GM21390 (cell line): ENCODE data around the gene AZU1.
"Not testable (repeated sequence)": the region's sequence is repeated elsewhere in the genome, so short reads cannot be mapped to it uniquely, and the experiment has no call there.

Source experiments
- ATAC-seq: cut with Tn5 transposase; IDR thresholded peaks from one replicate; pipeline ENCODE4 v1.9.1; 2021; ENCODE audit not compliant: unreplicated experiment

The AZU1 gene

DNA sequence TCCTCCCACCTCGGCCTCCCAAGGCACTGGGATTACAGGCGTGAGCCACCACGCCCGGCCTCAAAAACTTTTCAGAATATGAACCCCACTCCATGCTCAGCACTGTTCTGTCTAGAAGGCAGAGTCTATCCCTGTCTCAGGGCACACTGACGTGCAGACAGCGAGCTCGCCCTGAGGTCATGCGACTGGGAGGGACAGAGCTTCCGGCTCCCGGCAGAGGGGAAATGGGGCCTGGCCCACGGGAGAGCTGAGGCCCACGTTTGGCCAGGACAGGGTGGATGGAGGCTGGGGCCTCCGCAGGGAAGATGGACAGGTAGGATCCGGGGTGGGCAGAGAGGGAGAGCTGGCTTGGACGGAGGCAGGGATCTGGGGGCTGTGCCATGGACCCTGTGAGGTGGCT, 2.8 kb upstream of the AZU1 start:
- ATAC-seq = no peak

DNA sequence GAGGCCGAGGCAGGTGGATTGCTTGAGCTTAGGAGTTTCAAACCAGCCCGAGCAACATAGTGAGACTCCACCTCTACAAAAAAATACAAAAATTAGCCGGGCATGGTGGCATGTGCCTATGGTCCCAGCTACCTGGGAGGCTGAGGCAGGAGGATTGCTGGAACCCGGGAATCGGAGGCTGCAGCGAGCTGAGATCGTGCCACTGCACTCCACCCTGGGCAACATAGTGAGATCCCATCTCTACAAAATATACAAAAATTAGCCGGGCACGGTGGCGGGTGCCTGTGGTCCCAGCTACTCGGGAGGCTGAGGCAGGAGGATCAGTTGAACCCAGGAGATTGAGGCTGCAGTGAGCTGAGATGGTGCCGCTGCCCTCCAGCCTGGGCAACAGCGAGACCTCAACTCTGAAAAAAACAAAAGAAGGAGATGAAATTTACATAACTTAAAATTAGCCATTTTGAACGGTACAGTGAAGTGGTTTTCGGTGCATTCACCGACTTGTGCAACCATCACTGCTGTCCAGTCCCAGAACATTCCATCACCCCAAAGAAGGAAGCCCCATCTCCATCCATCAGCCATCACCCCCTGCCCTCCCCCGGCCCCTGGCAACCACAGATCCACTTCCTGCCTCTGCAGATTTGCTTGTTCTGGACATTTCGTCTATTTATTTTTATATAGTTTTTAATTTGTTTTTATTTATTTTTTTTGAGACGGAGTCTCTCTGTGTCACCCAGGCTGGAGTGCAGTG, 1.6 kb upstream of the AZU1 start:
- no peak for ATAC-seq

DNA sequence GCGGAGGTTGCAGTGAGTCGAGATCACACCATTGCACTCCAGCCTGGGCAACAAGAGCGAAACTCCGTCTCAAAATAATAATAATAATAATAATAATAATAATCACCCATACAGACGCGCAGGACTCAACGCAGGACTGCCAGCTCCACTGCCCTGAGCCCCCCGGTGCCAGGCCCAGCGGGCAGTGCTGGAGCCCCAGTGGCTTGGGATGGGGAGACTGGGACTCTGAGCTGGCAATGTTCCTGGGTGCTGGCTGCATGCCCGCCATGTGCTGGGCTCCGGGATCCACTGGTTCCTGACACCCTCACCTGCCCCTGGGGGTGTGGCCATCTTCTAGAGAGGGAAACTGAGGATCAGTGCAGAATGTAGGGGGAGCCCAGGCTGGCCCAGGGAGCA, 325 bp upstream of the AZU1 start:
- ATAC-seq = no peak

DNA sequence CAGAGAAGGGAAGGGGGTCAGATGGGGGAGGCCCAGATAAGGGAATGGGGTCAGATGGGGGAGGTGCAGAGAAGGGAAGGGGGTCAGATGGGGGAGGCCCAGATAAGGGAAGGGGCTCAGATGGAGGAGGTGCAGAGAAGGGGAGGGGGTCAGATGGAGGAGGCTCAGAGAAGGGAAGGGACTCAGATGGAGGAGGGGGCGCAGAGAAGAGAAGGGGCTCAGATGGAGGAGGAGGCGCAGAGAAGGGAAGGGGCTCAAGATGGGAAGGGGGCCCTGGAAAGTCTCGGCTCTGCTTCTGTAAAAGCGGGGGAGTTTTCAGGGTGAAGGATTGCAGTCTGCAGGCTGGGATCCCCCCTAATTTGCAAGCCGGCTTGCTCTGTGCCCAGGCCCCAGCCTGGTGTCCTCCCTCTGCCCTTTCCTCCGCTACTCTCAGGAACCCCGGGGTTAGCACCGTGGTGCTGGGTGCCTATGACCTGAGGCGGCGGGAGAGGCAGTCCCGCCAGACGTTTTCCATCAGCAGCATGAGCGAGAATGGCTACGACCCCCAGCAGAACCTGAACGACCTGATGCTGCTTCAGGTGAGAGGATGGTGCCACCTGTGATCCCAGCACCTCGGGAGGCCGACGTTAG, 1.6 kb downstream of the AZU1 start:
- ATAC-seq = no peak

DNA sequence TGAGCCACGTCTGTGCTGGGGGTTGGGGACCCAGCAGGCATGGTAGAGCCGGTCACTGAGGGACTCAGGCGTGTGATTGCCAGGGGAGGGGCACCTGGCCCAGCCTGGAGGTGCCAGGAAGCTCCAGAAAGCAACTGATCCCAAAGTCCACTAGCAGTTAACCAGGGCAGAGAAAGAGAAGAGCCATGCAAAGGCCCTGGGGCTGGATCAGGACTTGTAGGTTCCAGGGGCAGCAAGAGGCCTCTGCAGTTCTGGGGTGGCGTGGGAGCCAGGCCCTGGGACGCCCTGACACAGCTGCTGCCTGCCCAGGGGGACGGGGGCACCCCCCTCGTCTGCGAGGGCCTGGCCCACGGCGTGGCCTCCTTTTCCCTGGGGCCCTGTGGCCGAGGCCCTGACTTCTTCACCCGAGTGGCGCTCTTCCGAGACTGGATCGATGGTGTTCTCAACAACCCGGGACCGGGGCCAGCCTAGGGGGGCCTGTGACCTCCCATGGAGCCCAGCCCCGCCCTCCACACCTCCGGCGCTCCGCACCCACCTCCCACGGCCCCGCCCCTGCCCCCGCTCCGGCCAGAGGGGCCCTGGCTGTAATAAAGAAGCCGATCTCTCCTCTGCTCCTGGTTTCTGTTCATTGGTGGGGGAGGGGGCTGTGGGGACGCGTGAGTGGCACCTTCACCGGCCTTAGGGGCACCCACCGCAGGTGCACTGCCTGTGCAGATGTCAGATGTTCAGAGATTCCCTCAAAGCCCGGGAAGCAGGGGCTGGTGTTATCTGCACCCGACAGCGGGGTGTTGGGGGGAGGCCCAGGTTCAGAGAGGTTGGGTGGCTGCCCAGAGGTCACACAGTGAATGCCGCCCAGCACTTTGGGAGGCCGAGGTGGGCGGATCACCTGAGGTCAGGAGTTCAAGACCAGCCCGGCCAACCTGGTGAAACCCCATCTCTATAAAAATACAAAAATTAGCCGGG, 4.1 kb downstream of the AZU1 start:
- ATAC-seq = no peak

DNA sequence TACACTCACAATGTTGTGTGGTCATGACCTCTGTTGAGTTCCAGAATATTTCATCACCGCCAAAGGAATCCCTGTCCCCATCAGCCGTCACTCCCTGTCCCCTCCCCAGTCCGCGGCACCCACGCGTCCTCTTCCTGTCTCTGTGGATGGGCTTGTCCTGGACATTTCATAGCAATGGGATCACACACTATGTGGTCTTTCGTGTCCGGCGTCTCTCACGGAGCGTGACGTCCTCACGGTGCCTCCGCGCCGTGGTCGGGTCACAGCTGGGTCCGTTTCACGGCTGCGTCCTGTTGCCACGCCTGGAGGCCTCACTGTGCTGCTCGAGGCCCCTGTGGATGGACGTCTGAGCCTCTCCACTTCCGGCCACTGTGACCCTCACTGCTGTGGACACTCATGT, 6.6 kb downstream of the AZU1 start:
- ATAC-seq = no peak

DNA sequence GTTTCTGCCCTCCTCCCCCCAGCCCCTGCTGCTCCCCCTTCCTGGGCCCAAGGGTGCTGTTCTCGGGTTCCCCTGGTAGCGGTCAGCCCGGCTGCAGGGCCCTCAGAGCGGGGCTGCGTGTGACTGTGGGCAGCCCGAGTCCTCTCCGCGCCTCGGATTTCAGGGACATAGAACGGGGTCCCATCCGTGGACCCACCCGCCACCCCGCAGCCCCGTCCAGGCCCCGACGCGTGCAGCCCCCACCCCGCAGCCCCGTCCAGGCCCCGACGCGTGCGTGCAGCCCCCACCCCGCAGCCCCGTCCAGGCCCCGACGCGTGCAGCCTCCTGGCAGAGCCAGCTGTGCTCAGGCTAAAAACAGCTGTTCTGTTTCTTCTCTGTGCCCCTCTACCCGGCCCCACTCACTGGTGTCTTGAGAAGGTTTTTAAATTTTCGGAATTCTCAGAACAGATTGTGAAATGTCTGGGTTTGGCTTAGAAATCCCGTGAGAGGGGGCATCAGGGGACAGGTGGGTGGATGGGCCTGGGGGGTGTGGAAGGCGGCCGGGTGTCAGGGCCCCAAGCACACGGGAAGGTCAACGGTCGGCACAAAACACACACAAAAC, 7.7 kb downstream of the AZU1 start:
- ATAC-seq = no peak

DNA sequence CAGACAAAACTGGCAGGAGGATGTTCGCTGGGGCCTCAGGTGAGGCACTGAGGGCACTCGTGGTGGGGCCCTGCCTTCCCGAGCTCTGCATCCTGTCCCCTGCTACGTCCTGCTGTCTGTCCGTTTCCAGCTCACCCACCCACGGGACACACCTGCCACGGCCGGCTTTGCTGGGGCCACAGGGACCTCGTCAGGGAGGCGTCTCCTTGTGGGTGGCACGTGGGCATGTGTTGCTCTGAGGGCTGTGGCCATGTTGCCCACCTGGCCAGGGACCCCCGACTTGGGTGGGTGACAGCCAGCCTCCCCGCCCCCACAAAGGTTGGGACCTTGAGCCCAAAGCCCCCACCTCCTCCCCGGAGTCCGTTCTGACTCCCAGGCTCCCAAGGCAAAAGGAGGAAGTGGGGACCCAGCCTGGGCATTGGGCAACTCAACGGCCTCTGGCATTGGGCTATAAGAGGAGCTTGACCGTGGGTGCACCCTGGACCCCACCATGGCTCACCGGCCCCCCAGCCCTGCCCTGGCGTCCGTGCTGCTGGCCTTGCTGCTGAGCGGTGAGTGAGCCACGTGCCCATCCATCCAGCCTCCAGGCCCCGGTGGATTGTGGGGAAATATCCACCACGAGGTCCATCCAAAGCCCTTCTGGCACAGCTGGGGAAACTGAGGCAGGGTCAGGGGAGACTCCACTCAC, 13.0 kb downstream of the AZU1 start, which contains the start of gene PRTN3:
Gene PRTN3, plus strand, starts transcription at position 481 of the 688 bp plus-strand sequence. Its CDS starts 10 bp downstream, at position 491.
- ATAC-seq = no peak

DNA sequence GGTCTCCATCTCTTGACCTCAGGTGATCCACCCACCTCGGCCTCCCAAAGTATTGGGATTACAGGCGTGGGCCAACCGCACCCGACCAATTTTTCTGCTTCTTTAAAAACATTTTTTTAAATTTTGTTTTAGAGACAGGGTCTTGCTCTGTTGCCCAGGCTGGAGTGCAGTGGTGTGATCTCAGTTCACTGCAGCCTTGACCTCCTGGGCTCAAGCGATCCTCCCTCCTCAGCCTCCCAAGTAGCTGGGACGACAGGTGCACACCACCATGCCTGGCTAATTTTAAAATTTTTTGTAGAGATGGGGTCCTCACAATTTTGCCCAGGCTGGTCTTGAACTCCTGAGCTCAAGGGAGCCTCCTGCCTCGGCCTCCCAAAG, 15.2 kb downstream of the AZU1 start:
- not testable (repeated sequence) for ATAC-seq

DNA sequence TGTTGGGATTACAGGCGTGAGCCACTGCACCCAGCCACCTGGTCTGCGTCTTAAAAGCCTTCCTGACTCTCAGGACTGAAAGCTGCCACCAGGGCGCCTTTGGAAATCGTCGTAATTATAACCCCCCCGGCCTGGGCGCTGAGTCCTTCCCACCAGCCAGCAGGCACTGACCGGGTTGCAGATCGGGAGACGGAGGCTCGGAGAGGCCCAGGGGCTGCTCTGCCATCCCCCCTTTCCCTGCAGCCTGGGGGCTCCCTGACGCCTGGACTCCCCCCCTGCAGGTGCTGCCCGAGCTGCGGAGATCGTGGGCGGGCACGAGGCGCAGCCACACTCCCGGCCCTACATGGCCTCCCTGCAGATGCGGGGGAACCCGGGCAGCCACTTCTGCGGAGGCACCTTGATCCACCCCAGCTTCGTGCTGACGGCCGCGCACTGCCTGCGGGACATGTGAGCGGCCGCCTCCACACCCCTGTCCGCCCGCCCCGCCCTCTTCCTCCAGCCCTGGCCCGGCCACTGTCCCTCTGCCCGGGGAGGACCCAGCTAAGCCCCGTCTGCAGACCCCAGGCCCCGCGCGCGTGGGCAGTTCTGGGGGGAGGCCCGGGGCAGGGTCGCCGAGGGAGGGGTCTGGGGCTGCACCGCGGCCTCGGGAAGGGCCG, 15.7 kb downstream of the AZU1 start:
- no peak for ATAC-seq

DNA sequence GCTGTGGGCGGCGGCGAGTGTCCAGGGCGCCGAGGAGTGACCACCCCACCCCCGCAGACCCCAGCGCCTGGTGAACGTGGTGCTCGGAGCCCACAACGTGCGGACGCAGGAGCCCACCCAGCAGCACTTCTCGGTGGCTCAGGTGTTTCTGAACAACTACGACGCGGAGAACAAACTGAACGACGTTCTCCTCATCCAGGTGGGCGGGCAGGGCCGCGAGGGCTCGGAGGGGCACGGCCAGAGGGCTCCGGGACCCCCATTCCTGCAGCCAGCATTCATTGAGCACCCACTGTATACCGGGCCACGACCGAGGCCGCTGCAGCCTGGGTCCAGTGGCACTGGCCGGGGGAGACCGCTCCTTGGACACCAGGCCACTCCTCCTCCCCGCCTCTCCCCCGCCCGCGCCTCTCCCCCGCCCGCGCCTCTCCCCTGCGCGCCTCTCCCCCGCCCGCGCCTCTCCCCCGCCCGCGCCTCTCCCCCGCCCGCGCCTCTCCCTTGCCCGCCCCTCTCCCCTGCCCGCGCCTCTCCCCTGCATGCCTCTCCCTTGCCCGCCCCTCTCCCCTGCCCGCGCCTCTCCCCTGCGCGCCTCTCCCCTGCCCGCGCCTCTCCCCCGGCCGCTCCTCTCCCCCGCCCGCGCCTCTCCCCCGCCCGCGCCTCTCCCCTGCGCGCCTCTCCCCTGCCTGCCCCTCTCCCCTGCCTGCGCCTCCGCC, 16.4 kb downstream of the AZU1 start:
- ATAC-seq = no peak

DNA sequence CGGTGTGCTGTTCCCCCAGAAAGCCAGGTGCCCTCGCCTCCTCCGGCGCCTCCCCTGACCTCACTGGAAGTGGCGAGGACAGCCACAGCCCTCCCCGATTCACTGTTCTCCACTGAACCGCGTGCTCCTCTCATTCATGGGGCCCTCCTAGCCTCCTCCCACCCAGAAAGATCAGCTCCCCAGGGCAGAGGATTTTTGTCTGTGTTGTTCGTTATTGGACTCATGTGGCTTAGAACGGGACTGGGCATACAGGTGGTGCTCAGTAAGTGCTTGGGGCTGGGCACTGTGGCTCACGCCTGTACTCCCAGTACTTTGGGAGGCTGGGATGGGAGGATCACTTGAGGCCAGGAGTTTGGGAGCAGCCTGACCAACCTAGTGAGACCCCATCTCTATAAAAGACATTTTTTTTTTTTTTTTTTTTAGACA, 16.9 kb downstream of the AZU1 start:
- no peak for ATAC-seq

DNA sequence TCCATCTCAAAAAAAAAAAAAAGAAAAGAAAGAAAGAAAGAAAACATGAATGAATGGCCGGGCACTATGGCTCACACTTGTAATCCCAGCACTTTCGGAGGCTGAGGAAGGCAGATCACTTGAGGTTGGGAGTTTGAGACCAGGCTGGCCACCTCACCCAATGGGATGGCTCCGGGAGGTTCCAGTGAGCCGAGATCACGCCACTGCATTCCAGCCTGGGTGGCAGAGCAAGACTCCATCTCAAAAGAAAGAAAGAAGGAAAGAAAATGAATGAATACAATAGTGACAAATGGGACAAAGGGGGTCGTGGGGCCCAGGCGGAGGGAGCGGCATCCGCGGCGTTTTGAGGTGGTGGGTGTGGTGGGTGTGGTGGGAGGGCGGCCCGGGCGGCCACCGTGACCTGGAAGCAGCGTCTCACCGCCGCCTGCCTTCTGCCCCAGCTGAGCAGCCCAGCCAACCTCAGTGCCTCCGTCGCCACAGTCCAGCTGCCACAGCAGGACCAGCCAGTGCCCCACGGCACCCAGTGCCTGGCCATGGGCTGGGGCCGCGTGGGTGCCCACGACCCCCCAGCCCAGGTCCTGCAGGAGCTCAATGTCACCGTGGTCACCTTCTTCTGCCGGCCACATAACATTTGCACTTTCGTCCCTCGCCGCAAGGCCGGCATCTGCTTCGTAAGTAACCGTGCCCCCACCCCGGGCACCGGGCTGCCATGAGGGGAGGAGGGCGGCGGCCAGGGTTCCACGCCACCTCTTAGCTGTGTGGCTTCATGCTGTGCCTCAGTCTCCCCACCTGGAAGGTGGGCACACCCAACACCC, 18.3 kb downstream of the AZU1 start:
- no peak for ATAC-seq

DNA sequence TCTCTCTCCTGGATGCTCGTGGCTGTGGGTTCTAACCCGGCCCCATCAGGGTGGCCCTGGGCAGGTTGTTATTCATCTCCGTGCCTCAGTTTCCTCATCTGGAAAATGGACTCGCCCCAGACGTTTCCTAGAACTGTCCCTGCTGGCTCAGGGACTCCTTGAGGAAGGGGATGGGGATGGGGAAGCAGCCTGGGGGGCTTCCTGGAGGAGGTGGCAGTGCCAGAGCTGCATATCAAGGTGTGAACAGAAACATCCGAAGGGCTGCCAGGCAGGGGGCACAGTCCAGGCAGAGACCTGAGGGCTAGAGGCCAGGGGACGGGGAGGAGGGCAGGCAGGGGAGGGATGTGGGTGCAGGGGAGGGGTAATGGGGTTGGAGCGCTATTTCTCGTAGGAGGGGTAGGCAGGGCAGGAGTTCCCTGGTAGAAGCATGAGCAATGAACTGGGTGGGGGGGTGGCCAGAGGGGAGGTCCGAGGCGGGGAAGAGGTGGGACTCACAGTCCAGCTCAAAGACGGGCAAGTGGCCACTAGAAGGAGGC, 20.8 kb downstream of the AZU1 start:
- ATAC-seq = no peak

DNA sequence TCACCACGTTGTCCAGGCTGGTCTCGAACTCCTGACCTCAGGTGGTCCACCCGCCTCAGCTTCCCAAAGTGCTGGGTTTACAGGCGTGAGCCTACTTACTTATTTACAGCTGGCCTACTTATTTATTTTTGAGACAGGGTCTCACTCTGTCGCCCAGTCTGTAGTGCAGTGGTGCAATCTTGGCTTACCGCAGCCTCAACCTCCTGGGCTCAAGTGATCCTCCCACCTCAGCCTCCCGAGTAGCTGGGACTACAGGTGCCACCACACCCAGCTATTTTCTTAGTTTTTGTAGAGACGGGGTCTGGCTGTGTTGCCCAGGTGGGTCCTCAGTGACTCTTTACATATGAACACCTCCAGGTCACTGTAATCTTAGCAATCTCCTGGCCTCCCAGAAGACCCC, 21.6 kb downstream of the AZU1 start:
- ATAC-seq = not testable (repeated sequence)

DNA sequence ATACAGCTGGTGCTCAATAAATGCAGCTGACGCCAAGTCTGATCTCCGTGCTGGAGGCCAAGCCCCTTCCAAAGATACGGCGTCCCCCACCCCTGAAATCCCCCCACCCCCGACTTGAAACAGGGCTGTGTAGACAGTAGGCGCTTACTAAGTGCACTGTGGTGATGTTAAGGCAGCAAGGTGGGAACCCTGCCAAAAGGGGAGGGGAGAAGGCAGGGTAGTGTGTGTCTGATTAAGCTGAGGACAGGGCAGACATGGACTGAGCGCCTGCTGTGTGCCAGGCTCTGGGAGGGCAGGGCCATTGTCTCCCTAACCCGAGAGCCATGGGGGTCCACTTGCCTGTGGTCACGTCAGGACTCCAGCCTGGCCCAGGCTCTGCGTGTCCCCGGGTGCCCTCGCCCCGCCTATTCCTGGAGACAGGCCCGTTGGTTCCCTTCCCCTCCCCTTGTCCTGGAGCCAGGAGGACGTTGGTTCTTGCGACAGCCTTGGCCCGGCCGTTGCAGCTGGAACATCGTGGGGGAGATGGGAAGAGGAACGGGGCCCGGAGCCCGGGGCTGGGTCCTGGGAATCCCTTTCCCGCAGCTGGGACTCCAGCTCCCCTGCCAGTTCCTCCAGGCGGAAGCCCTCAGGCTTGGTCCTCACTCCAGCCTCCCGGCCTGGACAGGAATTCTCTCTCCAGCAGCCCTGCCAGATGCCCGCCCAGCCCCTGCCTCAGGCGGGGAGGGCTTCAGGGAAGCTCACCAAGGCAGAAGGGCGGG, 22.8 kb downstream of the AZU1 start:
- no peak for ATAC-seq

DNA sequence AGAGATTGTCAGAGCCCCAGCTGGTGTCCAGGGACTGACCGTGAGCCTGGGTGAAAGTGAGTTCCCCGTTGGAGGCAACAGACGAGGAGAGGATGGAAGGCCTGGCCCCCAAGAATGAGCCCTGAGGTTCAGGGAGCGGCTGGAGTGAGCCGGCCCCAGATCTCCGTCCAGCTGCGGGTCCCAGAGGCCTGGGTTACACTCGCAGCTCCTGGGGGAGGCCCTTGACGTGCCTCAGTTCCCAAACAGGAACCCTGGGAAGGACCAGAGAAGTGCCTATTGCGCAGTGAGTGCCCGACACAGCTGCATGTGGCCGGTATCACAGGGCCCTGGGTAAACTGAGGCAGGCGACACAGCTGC, 23.3 kb downstream of the AZU1 start:
- ATAC-seq = no peak
